Activated CD8-positive, alpha-beta memory T cell treated with anti-CD3 and anti-CD28 coated beads, Interleukin-2, amount 50 U/mL, for 4 hours (primary cell): ENCODE data around the gene ESRRA.

Source experiments
- DNase-seq: peaks from one replicate; pipeline ENCODE4 v3.0.0-alpha.2; 2020

ESRRA gene

GRCh38 chr11:64352995-64353714 is 47.8 kb downstream of the ESRRA start:
- no peak for DNase-seq

GRCh38 chr11:64353715-64354506 is 48.6 kb downstream of the ESRRA start:
- no peak for DNase-seq

GRCh38 chr11:64355078-64355940 is 50.0 kb downstream of the ESRRA start:
- peak; percentile 57 for DNase-seq

GRCh38 chr11:64356498-64357411 is 51.4 kb downstream of the ESRRA start:
- DNase-seq, result no peak

GRCh38 chr11:64357446-64357845 is 52.1 kb downstream of the ESRRA start:
- no peak for DNase-seq

GRCh38 chr11:64357904-64358535 is 52.7 kb downstream of the ESRRA start:
- peak; percentile 64 for DNase-seq

GRCh38 chr11:64358536-64358906 is 53.2 kb downstream of the ESRRA start:
- DNase-seq, result no peak

GRCh38 chr11:64358907-64359711 is 53.8 kb downstream of the ESRRA start, which contains the start of gene RPS6KA4:
RPS6KA4 (plus strand) TSS chr11:64359162; CDS start chr11:64359236, 74 bp downstream.
- DNase-seq, result peak; percentile 58

GRCh38 chr11:64359712-64360445 is 54.6 kb downstream of the ESRRA start:
- DNase-seq, result no peak

GRCh38 chr11:64360448-64360921 is 55.2 kb downstream of the ESRRA start:
- no peak for DNase-seq

- no peak for DNase-seq
Measured at GRCh38 chr11:64361659-64362058, 56.3 kb downstream of the ESRRA start.

- no peak for DNase-seq
Measured at GRCh38 chr11:64362339-64362738, 57.0 kb downstream of the ESRRA start.

- no peak for DNase-seq
Measured at GRCh38 chr11:64364435-64364834, 59.1 kb downstream of the ESRRA start.

GRCh38 chr11:64364911-64365310 is 59.6 kb downstream of the ESRRA start:
- DNase-seq, result no peak
